HG03457 (cell line): Measurements from ENCODE around the gene AKT3.
"Not testable (repeated sequence)": the region's sequence is repeated elsewhere in the genome, so short reads cannot be mapped to it uniquely, and the experiment has no call there.

Experiments
- ATAC-seq: cut with Tn5 transposase; IDR thresholded peaks from one replicate; pipeline ENCODE4 v1.9.1; 2021; ENCODE audit warnings: moderate number of reproducible peaks; ENCODE audit not compliant: unreplicated experiment

AKT3 gene

GRCh38 chr1:243710467-243710866 is 139.6 kb downstream of the AKT3 start:
- no peak for ATAC-seq

- no peak for ATAC-seq
Measured at GRCh38 chr1:243708210-243708609, 141.8 kb downstream of the AKT3 start.

GRCh38 chr1:243706563-243706962 is 143.5 kb downstream of the AKT3 start:
- ATAC-seq = no peak

GRCh38 chr1:243705585-243705984 is 144.5 kb downstream of the AKT3 start:
- no peak for ATAC-seq

- no peak for ATAC-seq
Measured at GRCh38 chr1:243701872-243702271, 148.2 kb downstream of the AKT3 start.

GRCh38 chr1:243693800-243694199 is 156.2 kb downstream of the AKT3 start:
- no peak for ATAC-seq

- ATAC-seq = no peak
Measured at GRCh38 chr1:243686159-243686558, 163.9 kb downstream of the AKT3 start.

- no peak for ATAC-seq
Measured at GRCh38 chr1:243680860-243681259, 169.2 kb downstream of the AKT3 start.

GRCh38 chr1:243672539-243673074 is 177.4 kb downstream of the AKT3 start:
- ATAC-seq = no peak

- ATAC-seq = no peak
Measured at GRCh38 chr1:243667591-243667990, 182.5 kb downstream of the AKT3 start.

- no peak for ATAC-seq
Measured at GRCh38 chr1:243667133-243667532, 182.9 kb downstream of the AKT3 start.

GRCh38 chr1:243663651-243664050 is 186.4 kb downstream of the AKT3 start:
- no peak for ATAC-seq

GRCh38 chr1:243662169-243662568 is 187.9 kb downstream of the AKT3 start:
- not testable (repeated sequence) for ATAC-seq

GRCh38 chr1:243658594-243659105 is 191.4 kb downstream of the AKT3 start:
- ATAC-seq = no peak

- ATAC-seq = no peak
Measured at GRCh38 chr1:243657793-243658192, 192.2 kb downstream of the AKT3 start.

GRCh38 chr1:243649530-243649929 is 200.5 kb downstream of the AKT3 start:
- not testable (repeated sequence) for ATAC-seq

GRCh38 chr1:243646841-243647240 is 203.2 kb downstream of the AKT3 start:
- ATAC-seq = no peak

- ATAC-seq = no peak
Measured at GRCh38 chr1:243645281-243645680, 204.8 kb downstream of the AKT3 start.

GRCh38 chr1:243642936-243643335 is 207.1 kb downstream of the AKT3 start:
- ATAC-seq = no peak

- no peak for ATAC-seq
Measured at GRCh38 chr1:243639027-243639658, 210.9 kb downstream of the AKT3 start.

GRCh38 chr1:243638186-243638585 is 211.9 kb downstream of the AKT3 start:
- no peak for ATAC-seq

- no peak for ATAC-seq
Measured at GRCh38 chr1:243628476-243628907, 221.6 kb downstream of the AKT3 start.

GRCh38 chr1:243623841-243624240 is 226.2 kb downstream of the AKT3 start:
- ATAC-seq = no peak
